Stimulated activated effector memory CD8-positive, alpha-beta T cell treated with anti-CD3 and anti-CD28 coated beads, Interleukin-12 subunit alpha, Interleukin-12 subunit beta, amount 100 ng/mL, for 72 hours (primary cell): ENCODE measurements around the gene SNTN.
"Not testable (repeated sequence)": the region's sequence is repeated elsewhere in the genome, so short reads cannot be mapped to it uniquely, and the experiment has no call there.

Experiments
- ATAC-seq: fragments of 150-1000 bp; cut with Tn5 transposase; 2 replicates; pipeline ENCODE4 v1.10.0; 2021
- DNase-seq, 2 donors: peaks; one replicate each; pipeline ENCODE4 v3.0.0; 2021 to 2022; ENCODE audit warnings: low spot score in 2 of 2
- H3K27ac Mint-ChIP-seq: one replicate; pipeline ENCODE4 v1.8.0; 2022; ENCODE audit warnings: mild to moderate bottlenecking, mixed read lengths
- H3K36me3 Mint-ChIP-seq: one replicate; pipeline ENCODE4 v1.8.0; 2022; ENCODE audit warnings: mild to moderate bottlenecking, mixed read lengths
- H3K4me1 Mint-ChIP-seq: one replicate; pipeline ENCODE4 v1.8.0; 2022; ENCODE audit warnings: mixed read lengths
- H3K4me3 Mint-ChIP-seq: one replicate; pipeline ENCODE4 v1.8.0; 2022; ENCODE audit warnings: mild to moderate bottlenecking, mixed read lengths
- H3K9me3 Mint-ChIP-seq: one replicate; pipeline ENCODE4 v1.8.0; 2022; ENCODE audit warnings: mixed read lengths

The SNTN gene

DNA sequence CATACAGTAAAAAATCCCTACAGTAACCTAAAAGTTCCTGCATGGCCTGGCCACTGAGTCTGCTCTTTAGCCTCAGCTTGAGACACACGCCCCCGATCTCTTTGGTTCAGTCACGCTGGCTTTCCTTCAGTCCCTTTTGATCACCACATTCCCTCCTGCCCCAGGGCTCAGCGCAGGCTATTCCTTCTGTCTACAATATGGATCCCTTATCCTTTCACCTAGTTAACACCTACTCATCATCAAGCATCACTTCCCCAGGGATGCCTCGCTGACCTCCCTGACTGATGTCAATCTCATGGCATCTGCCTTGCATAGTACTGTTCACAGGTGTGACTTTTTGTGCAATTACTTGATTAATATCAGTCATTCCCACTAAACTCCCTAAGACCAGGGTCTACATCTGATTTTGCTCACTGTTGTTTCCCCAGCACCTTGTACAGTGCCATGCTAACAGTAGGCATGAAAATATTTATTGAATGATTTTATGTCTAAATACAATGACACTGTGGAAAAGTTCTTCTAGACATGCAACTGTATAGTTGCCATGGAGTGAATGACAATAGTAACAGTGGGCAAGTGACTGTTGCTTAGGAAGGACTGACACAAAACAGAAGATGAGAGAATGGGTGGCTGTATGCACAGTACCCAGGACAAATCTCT, at the start of gene SNTN:
Gene SNTN, plus strand, starts transcription at position 610 of the 660 bp plus-strand sequence. Its CDS starts 13 bp downstream, at position 623.
- H3K9me3 Mint-ChIP-seq, result peaks cover 3% of the 10 kb centered on the region
- no peaks in the 10 kb centered on the region for H3K36me3 Mint-ChIP-seq
- ATAC-seq (no peak), DNase-seq (no peak)
- H3K27ac Mint-ChIP-seq, result no peak within 1 kb of the TSS
- no peak within 1 kb of the TSS for H3K4me3 Mint-ChIP-seq
- H3K4me1 Mint-ChIP-seq, result no peaks in the 10 kb centered on the region

GRCh38 chr3:63607716-63608115, 44.8 kb upstream of the SNTN start:
- DNase-seq, result no peak
- no peak overlapping the region for H3K4me3 Mint-ChIP-seq
- H3K4me1 Mint-ChIP-seq, result no peaks in the 10 kb centered on the region
- H3K36me3 Mint-ChIP-seq, result no peaks in the 10 kb centered on the region
- peaks cover 3% of the 10 kb centered on the region for H3K9me3 Mint-ChIP-seq
- ATAC-seq, result no peak
- H3K27ac Mint-ChIP-seq, result no peak overlapping the region

GRCh38 chr3:63609408-63609807, 43.1 kb upstream of the SNTN start:
- Mint-ChIP-seq H3K27ac (no peak overlapping the region), H3K36me3 (no peaks in the 10 kb centered on the region), H3K4me1 (no peaks in the 10 kb centered on the region), H3K9me3 (peaks cover 3% of the 10 kb centered on the region), H3K4me3 (no peak overlapping the region)
- DNase-seq (no peak), ATAC-seq (no peak)

DNA sequence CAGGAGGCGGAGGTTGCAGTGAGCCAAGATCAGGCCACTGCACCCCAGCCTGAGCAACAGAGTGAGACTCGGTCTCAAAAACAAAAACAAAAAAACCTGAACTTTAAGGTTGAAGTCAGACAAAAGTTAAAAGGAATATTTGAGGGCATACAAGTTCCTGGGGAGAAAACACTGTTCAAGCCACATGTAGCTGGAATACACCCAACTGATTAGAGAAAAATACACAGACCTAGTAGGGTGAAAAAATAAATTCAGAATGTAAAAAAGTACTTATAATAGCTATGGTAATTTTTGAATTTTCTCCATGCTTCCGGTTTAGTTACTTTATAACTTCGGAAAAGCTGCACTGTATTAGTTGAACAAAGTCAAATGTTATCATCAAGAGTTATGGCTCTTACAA, 42.6 kb upstream of the SNTN start:
- no peaks in the 10 kb centered on the region for H3K36me3 Mint-ChIP-seq
- no peak overlapping the region for H3K27ac Mint-ChIP-seq
- H3K9me3 Mint-ChIP-seq, result peaks cover 3% of the 10 kb centered on the region
- DNase-seq, result no peak
- no peak for ATAC-seq
- H3K4me1 Mint-ChIP-seq, result no peaks in the 10 kb centered on the region
- H3K4me3 Mint-ChIP-seq, result no peak overlapping the region

GRCh38 chr3:63611382-63611781, 41.1 kb upstream of the SNTN start:
- Mint-ChIP-seq H3K4me3 (no peak overlapping the region), H3K27ac (no peak overlapping the region), H3K4me1 (no peaks in the 10 kb centered on the region), H3K36me3 (no peaks in the 10 kb centered on the region), H3K9me3 (no peaks in the 10 kb centered on the region)
- ATAC-seq (no peak), DNase-seq (no peak)

GRCh38 chr3:63613561-63613960, 38.9 kb upstream of the SNTN start:
- H3K4me3 Mint-ChIP-seq, result no peak overlapping the region
- DNase-seq (no peak), ATAC-seq (no peak)
- H3K36me3 Mint-ChIP-seq, result no peaks in the 10 kb centered on the region
- H3K27ac Mint-ChIP-seq, result no peak overlapping the region
- no peaks in the 10 kb centered on the region for H3K4me1 Mint-ChIP-seq
- H3K9me3 Mint-ChIP-seq, result no peaks in the 10 kb centered on the region

GRCh38 chr3:63617391-63617790, 35.1 kb upstream of the SNTN start:
- H3K36me3 Mint-ChIP-seq, result no peaks in the 10 kb centered on the region
- peaks cover 3% of the 10 kb centered on the region for H3K9me3 Mint-ChIP-seq
- no peak for DNase-seq
- no peaks in the 10 kb centered on the region for H3K4me1 Mint-ChIP-seq
- ATAC-seq, result no peak
- no peak overlapping the region for H3K4me3 Mint-ChIP-seq
- H3K27ac Mint-ChIP-seq, result no peak overlapping the region

DNA sequence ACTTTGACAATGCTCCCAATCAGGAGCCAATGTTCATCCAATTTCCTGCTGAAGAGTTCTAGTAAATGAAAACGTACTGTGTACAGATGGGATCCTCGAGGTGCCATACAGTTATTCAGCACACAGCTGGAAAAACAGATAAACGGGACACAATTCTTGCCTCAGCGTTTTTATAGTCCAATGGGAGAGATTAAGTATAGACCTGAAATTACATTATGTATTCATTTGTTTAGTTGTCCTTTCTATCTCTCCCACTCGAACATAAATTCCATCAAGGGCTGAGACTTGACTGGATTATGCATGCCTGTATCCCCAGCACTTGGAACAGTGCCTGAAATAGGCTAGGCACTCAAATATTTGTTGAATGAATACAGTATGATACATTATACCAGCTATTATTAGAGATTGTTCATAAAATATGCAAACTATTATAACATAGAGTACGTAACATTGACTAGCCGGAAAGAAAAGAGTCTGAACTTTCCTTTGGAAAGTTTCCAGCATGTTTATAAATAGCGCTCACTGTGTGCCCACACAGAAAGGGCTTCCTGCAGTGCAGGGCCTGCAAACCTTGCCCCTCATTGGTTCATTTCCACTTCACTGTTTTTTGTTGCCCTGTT, 27.4 kb upstream of the SNTN start:
- Mint-ChIP-seq H3K36me3 (no peaks in the 10 kb centered on the region), H3K4me1 (no peaks in the 10 kb centered on the region), H3K27ac (no peak overlapping the region), H3K4me3 (no peak overlapping the region), H3K9me3 (peaks cover 3% of the 10 kb centered on the region)
- no peak for DNase-seq
- no peak for ATAC-seq

DNA sequence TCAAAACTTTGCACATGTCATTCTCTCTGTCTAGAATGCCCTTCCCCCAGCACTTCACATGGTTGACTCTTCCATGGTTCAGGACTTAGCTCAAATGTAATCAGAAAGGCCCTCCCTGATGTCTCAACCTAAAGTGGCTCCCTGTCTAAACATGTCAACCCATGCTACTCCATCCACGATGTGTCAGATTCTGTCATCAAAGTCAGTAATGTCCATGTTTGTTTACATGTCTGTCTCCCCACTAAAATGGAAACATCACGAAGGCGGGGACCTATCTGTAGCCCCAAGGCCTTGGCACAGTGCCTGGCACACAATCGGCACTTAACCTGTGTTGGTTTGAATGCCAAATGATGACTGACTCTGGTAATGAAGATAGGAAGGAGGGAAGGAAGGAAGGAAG, 20.8 kb upstream of the SNTN start:
- Mint-ChIP-seq H3K4me1 (no peaks in the 10 kb centered on the region), H3K36me3 (no peaks in the 10 kb centered on the region), H3K4me3 (no peak overlapping the region), H3K9me3 (peaks cover 7% of the 10 kb centered on the region), H3K27ac (no peak overlapping the region)
- ATAC-seq, result no peak
- DNase-seq, result no peak

- no peaks in the 10 kb centered on the region for H3K36me3 Mint-ChIP-seq
- H3K4me3 Mint-ChIP-seq, result no peak overlapping the region
- H3K4me1 Mint-ChIP-seq, result no peaks in the 10 kb centered on the region
- H3K9me3 Mint-ChIP-seq, result peaks cover 7% of the 10 kb centered on the region
- no peak overlapping the region for H3K27ac Mint-ChIP-seq
- DNase-seq (no peak), ATAC-seq (no peak)
These were observed 17.3 kb upstream of the SNTN start for GRCh38 chr3:63635186-63635585.

- Mint-ChIP-seq H3K4me3 (no peak overlapping the region), H3K36me3 (no peaks in the 10 kb centered on the region), H3K27ac (no peak overlapping the region), H3K4me1 (no peaks in the 10 kb centered on the region), H3K9me3 (peaks cover 12% of the 10 kb centered on the region)
- ATAC-seq (no peak), DNase-seq (no peak)
These were observed 12.7 kb upstream of the SNTN start for GRCh38 chr3:63639806-63640205.

GRCh38 chr3:63642488-63642887, 10.0 kb upstream of the SNTN start:
- DNase-seq, result no peak
- no peaks in the 10 kb centered on the region for H3K36me3 Mint-ChIP-seq

DNA sequence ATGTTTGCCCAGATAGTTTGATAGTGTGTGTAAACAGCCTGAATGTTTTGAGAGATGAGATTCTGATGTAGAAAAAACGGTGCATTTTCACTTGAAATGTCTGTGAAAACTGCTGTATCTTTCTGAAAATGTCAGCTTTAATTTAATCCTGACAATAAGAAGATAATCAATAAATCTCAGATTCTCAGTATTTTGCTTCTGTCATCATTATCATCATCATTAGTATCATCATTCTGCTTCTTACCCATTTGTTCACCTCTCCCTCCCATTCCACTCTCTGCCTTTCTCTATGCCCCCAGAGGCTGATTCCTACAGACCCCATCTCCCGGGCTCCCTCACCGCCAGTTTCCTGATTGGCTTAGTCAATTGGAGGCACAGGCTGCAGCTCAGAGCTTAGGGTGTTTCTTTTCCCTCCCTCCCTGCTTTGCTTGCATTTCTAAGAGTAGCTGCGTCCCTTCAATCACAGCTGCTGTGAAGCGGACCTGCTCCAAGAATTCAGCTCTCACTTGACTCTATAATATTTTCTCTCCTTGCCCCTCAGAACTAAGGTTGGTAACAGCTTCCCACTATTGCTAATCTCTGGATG, 8.2 kb upstream of the SNTN start:
- no peak overlapping the region for H3K27ac Mint-ChIP-seq
- DNase-seq (no peak), ATAC-seq (no peak)
- no peaks in the 10 kb centered on the region for H3K36me3 Mint-ChIP-seq
- no peak overlapping the region for H3K4me3 Mint-ChIP-seq
- peaks cover 10% of the 10 kb centered on the region for H3K9me3 Mint-ChIP-seq
- no peaks in the 10 kb centered on the region for H3K4me1 Mint-ChIP-seq

More at GRCh38 chr3:63642488-63642887, 10.0 kb upstream of the SNTN start:
- H3K27ac Mint-ChIP-seq, result no peak overlapping the region
- H3K9me3 Mint-ChIP-seq, result peaks cover 7% of the 10 kb centered on the region
- H3K4me1 Mint-ChIP-seq, result no peaks in the 10 kb centered on the region
- ATAC-seq, result no peak
- H3K4me3 Mint-ChIP-seq, result no peak overlapping the region

DNA sequence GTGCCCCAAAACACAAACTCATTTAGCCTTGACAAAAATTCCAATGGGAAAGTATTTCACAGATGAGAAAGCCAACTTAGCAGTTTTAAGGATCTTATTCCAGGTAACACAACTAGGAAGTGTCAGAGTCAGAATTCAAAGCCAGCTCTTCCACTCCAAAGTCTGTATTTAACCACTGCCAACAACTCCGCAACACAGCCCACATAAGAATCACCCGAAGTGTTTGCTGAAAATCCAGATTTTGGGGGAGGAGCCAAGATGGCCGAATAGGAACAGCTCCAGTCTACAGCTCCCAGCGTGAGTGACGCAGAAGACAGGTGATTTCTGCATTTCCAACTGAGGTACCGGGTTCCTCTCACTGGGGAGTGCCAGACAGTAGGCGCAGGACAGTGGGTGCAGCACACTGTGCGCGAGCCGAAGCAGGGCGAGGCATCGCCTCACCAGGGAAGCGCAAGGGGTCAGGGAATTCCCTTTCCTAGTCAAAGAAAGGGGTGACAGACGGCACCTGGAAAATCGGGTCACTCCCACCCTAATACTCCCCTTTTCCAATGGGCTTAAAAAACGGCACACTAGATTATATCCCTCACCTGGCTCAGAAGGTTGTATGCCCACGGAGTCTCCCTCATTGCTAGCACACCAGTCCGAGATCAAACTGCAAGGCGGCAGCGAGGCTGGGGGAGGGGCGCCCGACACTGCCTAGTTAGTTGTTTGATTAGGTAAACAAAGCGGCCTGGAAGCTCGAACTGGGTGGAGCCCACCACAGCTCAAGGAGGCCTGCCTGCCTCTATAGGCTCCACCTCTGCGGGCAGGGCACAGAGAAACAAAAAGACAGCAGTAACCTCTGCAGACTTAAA, 7.3 kb upstream of the SNTN start:
- H3K9me3 Mint-ChIP-seq, result peaks cover 10% of the 10 kb centered on the region
- not testable (repeated sequence) for H3K27ac Mint-ChIP-seq, H3K4me3 Mint-ChIP-seq, H3K4me1 Mint-ChIP-seq, DNase-seq, ATAC-seq, H3K36me3 Mint-ChIP-seq

DNA sequence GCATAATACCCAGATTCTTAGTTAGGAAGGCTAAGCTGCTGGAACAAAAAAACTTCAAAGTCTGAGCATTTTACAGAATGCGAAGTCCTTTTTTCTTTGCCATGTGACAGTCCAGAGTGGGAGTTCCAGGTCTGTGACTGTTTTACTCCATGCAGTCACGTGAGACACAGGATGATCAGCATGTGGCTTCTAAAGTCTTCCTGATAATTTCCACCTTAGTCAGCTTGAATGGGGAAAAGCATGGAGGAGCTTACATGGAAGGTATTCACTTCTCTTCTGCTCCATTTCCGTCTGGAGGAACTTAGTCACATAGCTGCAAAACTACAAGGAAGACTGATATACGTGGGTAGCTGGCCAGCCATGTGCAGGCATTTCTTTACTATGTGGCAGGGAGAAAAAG, 1.7 kb downstream of the SNTN start:
- no peaks in the 10 kb centered on the region for H3K9me3 Mint-ChIP-seq
- no peaks in the 10 kb centered on the region for H3K4me1 Mint-ChIP-seq
- no peak for DNase-seq
- no peak for ATAC-seq
- no peak overlapping the region for H3K27ac Mint-ChIP-seq
- H3K36me3 Mint-ChIP-seq, result no peaks in the 10 kb centered on the region
- H3K4me3 Mint-ChIP-seq, result no peak overlapping the region
